NOMO-1 treated with DMSO at 0.1 percent for 48 hours (cell line): ENCODE results near the gene CNN2.
"Not testable (repeated sequence)": the region's sequence is repeated elsewhere in the genome, so short reads cannot be mapped to it uniquely, and the experiment has no call there.

Experiments
- DNase-seq: peaks from one replicate; lab custom pipeline; 2025; ENCODE audit not compliant: unreplicated experiment; lab: John Stamatoyannopoulos, UW

Gene CNN2

DNA sequence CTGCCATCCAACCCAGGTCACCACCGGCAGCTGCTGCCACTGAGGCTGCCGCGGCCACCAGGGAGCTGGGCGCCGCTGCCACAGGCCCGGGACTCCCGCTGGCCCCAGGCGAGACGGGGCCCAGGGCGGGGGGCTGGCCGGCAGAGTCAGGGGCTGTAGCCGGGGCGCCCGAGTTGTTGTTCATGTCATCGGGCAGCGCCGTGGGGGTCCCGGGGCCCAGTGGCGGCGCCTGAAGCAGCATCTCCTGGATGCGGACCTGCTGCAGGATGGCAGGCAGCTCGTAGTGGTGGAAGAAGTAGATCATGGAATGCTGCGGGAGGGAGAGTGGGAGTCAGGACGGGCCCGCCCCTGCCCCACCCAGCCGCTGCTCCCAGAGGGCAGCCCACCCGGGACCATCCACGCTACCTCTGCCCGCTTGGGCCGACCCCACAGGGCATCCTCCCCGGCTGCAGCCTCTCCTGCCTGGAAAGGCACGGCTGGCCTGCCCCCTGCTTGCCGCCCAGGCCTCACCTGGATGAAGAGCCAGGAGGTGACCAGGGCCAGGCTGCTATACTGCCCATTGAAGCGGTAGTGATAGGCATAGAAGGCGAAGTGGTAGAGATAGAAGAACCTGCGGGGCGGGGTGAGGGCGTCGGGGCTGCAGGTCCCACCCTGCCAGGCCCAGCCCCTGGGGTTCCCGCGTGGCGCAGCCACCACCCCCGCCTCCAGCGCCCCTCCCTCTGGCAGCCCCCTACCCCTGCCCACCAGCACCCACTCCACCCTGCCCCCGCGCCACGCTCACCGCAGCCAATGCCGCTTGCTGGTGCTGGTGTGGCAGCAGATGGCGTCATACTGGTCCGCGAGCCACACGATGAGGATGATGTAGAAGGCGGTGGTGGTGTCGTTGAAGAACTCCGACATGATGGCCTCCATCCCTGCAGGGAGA lies 15.6 kb upstream of the CNN2 start:
- no peak for DNase-seq

DNA sequence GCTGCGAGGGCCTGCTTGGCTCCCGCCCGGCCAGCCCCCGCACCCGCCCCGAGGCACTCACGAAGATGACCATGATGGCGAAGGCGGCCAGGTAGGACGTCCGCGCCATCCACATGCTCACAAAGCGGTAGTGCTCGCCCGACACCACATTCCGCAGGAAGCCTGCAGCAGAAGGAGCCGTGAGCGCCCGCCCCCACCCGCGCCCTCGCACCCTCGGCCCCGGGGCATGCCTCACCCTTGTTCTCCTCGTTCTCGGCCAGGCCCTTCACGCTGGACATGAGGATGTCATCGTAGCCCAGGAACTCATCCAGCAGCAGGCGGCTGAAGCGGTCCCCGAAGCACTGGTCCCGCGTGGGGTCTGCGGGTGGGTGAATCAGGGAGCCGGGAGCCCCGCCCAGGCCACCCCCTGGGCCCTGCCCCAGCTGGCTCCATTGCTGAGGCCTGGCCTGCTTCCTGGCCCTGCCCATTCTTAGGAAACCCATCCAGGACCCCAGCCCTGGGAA lies 14.5 kb upstream of the CNN2 start:
- no peak for DNase-seq

DNA sequence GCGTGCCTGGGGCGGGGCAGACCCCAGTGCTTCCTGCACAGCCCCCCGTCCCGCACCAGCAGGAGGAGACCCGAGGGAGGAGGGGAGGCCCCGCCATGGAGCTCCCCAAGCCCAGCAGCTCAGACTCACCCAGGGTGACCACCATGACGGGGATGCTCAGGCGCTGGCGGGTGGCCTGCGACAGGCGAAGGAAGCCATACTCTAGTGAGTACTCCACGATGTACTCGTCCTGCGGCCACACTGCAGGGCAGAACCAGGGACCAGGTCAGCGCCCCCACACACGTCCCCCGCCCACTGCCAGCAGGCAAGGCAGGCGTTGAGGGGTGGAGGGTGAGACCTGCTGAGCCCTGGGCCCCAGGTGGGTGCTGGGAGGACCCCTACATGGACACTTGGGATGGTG lies 14.1 kb upstream of the CNN2 start:
- DNase-seq, result no peak

DNA sequence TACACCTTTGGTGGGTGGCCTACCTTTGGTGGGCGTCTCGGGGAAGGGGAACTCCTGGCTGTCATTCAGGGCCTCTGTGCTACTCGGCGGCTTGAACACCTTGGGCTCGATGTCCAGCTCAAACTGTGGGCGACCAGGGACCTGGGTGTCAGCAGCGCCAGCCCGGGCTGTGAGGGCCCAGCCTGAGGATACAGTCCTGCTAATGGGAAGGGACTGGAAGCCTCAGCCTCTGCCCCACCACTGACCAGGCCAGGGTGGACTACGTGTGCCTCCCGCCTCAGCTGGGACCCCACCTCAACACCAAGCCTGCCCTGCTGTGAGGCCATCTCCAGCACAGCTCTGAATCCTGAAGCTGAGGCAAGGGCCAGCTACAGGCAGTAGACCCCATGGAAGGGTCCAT lies 13.2 kb upstream of the CNN2 start:
- DNase-seq, result no peak

DNA sequence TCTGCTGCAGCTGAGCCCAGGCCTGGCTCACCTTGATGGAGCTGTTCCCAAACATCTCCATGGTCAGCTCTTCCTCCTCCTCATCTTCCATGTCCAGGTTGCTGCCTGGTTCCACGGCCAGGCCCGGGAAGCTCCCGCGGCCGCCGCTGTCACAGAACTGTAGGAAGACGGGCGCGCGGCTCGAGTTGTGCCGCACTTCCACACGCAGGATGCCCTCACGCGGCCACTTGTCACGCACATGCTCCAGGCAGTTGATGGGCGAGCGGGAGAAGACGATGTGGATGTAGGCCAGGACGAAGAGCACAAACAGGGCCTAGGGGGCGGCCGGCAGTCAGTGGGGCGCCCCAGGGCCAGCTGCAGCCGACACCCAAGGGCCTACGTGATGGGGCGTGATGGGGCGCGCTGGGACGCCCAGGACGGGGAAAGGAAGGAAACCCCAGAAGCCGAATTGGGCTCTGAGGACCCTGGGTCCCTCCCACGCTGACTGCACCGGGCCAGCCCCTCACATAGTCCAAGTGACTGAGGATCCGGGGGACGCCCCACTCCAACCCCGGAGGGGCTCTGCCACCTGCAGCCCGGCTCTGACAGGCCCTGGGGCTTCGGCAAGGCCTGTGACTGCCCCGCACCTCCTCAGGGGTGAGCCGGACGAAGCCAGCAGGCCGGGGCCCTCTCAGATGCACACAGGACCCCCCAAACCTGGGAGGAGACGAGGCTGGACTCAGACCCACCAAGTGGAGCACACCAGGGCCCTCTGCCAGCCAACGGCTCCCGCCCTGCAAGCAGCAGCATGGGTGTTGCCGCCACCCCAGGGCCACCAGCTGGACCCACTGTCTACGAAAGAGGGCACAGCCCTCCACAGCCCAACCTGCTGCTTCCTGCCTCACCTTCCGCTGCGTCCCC lies 12.0 kb upstream of the CNN2 start:
- DNase-seq, result no peak

DNA sequence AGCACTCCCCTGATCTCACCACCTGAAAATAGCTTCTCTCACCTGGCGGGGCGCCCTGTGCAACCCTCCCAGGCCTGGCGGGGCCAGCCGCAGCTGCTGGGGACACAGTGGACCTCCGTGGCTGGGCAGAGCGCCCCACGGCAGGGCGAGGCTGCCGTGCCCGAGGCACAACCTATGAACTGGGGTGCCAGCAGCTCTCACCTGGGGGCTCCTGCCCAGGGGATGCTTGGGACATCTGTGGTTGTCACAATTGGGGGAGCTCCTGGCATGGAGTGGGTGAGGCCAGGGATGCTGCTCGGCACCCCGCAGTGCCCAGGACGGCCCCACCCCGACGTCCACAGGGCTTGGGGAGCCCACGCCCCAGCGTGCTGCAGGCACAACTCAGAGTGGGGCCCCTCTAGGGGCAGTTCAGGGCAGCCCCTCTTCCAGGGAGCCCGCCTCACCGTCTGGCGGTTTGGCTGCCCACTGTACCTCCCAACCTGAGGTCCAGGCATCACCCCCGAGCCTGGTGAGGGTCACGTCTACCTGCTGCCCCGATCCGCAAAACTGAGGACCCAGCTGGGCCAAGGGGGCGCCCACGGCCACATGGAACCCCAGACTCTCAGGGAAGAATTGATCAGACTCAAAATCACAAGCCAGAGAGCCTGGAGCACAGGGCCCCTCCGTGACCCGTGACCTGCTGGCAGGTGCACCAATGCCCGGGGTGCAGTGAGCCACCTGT lies 11.2 kb upstream of the CNN2 start:
- DNase-seq, result no peak

DNA sequence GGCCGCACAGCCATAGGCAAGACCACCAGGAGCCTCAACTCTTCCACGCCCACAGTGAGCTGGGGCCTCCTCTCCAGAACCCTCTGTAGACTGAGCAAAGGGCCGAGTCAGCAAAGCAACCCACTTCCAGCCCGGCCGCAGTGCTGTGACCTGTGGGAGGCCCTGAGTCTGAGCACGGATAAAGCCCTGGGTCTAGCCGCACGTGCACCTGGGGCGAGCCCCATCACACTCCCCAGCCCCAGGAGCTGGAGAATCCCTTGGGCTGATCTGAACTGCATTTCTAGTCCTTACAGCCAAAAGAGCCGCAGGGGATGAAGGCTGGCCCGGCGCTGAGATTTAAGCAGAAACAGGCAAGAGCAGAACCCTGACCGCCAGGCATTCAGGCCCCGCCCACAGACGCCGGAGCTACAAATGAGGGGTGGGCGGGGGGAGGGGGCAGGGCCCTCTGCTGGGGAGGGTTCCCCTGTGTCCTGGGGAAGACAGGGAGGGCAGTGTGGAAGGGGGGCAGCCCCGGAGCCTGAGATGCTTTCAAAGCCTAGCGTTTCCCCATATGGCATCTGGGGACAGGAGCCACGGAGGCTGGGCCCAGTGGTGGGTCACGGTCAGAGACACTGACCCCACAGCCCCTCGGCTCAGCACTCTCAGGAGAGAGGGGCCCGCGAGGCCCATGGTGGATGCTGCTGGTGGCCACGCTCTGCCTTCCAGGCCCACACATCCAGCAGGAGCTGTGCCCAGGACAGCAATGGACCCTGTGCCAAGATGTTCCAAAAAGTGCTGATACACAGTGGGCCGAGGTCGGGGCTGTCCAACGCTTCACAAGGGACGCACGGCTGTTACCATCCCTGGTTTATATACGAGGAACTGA lies 10.4 kb upstream of the CNN2 start:
- DNase-seq, result no peak

DNA sequence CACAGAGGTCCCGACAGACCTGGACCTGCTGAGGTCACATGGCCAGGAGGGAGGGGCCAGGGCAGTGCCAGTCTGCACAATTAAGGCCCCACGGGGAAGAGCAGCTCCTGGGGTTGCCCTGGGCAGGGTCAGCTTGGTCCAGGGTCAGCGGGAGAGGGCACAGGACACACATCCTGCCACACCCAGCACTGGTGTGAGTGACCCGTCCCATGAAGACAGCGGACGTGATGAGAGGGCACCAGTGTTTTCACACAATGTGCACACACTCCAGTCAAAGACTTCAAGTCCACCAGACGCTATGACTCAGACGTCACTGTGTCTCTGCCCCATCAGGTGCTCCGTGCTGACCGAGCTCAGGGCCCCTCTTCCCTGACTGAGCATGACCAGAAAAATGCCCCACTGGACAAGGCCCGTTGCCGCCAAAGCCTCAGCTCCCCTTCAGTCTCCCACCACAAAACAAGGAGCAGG lies 9.7 kb upstream of the CNN2 start:
- no peak for DNase-seq

DNA sequence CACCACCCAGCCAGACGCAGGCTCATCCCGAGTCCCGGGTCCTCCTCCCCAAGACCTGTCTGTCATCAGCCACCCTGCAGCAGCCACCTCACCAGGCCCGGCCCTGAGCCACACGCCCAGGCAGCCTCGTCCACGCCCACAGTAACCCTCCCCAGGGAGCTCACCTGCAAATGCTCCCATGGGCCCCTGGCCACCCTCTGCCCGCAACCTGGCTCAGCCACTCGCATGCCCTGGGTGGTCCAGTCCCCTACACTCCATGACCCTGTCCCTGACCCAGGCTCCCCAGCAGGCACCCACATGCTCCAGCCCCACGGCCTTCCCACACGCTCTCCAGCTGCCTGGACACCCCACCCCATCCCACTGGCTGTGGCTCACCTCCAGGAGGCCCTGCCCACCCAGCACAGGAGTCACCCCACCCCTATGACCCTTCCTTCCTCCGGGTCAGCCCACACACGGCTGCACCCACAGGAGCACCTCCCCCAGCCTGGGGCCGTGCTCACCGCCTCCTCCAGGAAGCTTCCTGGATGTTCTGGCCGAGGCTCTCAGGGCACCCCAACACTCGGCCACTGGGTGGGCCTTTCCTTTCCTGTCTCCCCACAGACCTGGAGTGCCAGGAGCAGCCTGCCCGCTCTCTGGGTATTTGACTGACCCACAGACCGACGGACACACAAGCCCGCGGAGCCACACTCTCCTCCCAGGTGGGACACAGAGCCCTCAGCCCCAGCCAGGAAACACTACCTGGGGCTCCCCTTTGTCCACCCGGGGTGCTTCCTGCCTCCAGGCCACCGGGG lies 9.1 kb upstream of the CNN2 start:
- DNase-seq, result no peak

DNA sequence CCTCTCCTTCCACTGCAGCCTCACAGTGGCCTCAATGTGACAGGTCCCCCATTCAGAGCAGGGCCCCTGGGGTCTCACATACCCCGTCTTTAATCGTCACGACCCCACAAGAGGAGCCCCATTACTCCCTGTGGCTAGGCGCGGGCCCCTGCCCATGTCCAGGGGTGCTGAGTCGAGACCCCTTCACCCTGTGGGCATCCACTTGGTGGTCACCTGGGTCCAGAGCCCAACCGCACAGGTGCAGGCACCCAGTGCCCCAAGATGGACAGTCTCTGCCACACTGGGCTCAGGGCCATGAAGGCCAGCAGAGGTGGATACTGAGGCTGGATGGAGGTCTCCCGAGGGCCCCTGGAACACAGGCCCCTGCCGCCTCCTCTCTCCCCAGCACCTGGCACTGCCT lies 8.5 kb upstream of the CNN2 start:
- DNase-seq, result no peak

DNA sequence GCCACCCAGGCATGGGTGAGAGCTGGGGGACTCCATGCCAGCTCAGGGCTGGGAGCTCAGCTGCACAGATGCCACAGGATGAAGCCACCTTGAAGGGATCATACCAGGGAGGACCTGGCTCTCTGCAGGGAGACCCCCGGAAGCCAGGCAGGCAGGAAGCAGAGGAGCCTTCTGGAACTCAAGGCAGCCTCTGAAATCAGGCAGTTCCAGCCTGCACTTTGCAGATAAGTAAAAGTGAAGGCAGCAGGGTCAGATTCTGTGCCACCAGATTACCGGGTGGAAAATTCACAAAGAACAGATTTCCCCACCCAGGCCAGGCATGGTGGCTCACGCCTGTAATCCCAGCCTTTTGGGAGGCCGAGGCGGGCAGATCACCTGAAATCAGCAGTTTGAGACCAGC lies 8.0 kb upstream of the CNN2 start:
- DNase-seq, result no peak

DNA sequence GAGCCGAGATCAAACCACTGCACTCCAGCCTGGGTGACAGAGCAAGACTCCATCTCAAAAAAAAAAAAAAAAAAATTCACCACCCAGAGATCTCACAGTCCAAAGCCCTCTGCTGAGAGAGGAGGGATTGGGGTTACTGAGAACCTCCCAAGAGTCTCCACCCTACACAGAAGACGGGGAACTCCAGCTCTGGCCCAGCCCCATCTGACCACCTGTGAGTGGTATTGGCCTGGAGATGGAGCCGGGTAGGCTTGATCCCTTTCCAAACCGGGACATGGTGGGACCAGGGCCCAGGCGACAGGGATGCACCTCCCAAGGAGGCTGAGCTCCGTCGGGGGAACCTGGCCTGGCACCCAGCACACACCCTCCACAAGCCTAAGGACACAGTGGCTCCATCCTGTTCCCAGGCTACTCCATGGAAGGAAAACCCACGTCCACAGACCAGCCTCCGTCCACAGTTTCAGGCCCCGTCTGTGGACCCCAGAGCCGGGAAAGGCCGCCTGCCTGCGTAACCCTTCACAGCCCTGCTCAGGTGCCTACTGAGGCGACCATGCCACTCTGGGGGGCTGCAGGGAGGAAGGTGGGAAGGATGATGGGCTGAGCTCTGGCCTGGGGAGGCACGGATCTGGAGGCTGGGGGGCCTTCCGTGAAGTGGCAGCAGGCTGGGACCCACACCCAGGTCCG lies 7.3 kb upstream of the CNN2 start:
- no peak for DNase-seq

DNA sequence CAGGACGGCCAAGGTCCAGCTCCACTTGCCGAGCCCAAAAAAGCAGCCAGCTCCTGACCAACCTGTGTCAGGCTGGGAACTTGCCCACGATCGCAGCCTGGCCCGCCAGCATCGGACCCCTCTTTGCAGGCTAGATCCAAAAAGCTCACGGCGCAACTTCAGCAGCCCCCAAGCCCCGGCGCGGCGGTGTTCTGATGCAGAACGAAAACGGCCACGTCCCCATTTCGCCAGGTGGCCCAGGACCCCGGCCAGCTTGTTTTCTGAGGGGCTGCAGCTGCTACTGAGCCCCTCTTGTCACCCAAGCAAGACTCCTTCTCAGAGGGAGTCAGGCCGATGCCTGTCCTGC lies 6.8 kb upstream of the CNN2 start:
- no peak for DNase-seq

DNA sequence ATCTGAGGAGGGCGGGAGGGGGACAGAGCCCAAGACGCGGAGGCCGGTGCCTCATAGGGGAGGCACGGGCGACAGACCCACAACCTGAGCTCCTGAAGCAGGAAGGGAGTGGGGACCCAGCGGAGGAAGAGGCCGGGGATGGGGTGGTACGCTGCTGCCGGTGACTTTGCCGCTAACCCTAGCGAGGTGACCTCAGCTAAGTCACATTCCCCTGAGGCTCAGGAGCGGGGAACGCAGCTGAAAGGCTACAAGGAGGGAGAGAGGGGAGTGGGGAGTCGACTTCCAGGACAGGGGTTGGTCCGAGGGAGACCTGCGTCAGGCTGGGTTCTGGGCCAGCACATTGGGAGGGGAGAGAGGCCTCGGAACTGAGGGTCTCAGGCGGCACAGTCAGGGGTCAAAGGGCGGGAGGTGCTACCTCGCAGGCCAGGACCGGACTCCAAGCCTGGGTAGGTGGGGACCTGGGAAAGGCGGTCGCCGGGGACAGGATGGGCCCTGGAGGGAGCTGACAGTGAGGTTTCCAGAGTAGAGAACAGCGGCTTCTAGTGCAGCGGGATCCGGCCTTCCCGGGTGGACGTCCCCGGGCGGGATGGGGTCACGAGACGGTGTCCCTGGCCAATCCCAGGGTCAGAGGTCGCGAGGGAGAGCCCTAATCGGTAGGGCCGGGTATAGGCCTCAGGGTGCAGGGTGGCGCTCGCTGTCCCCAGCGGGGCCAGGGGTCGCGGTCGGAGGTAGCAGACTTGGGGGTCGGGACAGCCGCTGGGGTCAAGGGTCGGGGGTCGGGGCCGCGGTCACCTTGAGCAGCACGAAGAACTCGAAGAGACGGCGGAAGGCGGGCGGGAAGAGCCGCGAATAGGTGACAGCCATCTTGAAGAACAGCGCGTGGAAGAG lies 6.2 kb upstream of the CNN2 start:
- DNase-seq, result no peak

DNA sequence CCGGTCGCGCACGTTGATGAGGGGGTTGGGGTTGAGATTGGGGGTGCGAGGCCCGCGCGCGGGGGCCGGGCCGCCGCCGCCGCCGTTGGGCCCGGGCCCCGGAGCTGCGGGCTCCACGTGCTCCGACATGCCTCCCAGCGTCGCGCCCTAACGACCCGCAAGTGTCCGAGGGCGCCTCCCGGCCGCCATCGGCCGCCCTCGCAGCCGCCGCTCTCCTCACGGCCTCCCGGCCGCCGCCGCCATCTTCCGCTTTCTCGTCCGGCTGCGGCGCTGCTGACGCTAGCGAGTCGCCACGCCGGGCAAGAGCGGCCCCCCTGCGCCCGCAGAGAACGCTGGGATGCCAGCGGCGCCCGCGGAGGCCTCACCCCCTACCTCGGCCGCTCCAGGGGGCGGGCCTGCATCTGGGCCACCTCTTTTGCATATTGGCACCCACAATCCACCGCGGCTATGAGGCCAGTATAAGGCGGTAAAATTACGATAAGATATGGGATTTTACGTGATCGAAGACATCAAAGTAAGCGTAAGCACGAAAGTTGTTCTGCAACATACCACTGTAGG lies 5.5 kb upstream of the CNN2 start, which contains the start of gene TMEM259:
TMEM259 (minus strand) TSS at position 256 of the 558 bp plus-strand sequence; CDS start at position 129, 127 bp downstream.
- DNase-seq, result peak; percentile 94

DNA sequence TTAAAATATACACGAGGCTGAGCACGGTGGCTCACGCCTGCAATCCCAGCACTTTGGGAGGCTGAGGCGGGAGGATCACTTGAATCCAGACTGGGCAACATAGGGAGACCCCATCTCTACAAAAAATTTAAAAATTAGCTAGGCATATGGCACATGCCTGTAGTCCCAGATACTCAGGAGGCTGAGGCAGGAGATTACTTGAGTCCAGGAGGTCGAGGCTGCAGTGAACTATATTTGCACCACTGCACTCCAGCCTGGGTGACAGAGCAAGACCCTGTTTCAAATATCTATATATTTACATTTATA lies 2.6 kb upstream of the CNN2 start:
- DNase-seq, result not testable (repeated sequence)

DNA sequence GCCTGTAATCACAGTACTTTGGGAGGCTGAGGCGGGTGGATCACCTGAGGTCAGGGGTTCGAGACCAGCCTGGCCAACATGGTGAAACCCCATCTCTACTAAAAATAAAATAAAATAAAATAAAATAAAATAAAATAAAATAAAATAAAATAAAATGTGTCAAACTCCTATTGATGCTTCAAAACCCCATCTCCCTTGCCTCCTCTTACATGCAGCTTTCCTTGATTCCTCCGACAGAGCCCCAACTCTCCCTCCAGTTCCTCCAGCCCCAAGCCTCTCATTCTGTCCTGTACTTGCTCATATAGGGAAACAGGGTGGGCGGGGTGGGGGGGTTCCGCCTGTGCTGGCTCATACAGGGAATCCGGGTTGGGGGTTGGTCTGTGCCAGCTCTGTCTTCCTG lies 1.3 kb upstream of the CNN2 start:
- DNase-seq, result not testable (repeated sequence)
